HTERT RPE-1 (cell line): ENCODE measurements around the gene ELP1.

Source experiments
- in situ Hi-C: fragments of 300-500 bp; cut with MboI; formaldehyde crosslinking; loops from 4 replicates; pipeline ENCODE4 v1.14.3; 2020; ENCODE audit warnings: low sequenced_read_pairs

The ELP1 gene

DNA sequence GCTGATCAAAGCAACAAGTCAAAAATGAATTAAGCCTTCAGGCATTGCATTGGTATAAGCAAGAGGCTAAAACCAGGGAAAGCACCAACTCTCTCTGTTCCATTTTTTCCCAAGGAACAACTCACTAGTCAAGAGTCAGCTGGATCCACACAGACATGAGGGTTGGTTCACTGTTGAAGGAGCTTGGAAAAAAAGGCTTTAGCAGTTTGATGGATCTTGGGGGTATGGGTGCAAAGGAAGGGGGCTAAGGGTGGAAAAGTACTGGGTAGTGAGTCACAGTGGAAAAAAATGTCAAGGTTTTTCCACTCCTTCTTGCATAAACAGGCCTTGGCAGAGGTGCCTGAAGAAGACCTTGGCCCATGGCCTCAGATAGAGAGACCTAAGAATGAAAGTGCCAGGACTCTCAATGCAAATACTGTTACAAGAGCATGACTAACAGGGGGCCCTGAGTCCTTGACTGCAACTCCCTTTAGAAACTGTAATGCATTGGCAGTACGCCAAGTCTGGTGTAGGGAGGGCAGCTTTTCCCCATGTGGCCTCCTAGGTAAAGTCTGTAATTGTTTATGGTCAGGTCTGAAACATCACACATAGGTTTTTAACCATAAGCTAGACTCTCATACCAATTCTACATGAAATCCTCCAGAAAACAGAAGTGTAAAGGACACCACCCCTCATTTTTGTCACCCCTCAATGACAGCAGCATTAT is 48.1 kb downstream of the ELP1 start:
- in situ Hi-C loops, result no loop called here

DNA sequence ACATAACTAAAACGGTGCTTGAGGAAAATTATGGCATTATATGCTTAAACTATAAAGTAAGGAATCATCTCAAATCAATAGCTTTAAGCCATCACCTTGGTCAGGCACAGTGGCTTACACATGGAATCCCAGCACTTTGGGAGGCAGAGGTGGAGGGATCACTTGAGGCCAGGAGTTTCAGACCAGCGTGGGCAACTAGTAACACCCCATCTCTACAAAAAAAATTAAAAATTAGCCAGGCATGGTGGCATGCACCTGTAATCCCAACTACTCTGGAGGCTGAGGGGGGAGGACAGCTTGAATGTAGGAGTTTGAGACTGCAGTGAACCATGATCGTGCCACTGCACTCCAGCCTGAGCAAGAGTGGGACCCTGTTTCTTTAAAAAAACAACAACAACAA is 49.2 kb downstream of the ELP1 start:
- in situ Hi-C loops, result no loop called here

DNA sequence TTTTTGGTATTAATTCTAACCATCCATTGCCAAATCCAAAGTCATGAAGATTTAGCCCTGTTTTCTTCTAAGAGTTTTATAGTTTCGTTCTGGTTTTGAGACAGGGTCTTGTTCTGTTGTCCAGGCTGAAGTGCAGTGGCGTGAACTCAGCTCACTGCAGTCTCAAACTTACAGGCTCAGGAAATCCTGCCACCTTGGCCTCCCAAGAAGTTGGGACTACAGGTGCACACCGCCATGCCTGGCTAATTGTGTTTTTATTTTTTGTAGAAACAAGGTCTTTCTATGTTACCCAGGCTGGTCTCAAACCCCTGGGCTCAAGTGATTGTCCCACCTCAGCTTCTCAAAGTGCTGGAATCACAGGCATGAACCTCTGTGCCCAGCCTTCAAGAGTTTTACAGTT is 50.8 kb downstream of the ELP1 start:
- in situ Hi-C loops, result no loop called here

DNA sequence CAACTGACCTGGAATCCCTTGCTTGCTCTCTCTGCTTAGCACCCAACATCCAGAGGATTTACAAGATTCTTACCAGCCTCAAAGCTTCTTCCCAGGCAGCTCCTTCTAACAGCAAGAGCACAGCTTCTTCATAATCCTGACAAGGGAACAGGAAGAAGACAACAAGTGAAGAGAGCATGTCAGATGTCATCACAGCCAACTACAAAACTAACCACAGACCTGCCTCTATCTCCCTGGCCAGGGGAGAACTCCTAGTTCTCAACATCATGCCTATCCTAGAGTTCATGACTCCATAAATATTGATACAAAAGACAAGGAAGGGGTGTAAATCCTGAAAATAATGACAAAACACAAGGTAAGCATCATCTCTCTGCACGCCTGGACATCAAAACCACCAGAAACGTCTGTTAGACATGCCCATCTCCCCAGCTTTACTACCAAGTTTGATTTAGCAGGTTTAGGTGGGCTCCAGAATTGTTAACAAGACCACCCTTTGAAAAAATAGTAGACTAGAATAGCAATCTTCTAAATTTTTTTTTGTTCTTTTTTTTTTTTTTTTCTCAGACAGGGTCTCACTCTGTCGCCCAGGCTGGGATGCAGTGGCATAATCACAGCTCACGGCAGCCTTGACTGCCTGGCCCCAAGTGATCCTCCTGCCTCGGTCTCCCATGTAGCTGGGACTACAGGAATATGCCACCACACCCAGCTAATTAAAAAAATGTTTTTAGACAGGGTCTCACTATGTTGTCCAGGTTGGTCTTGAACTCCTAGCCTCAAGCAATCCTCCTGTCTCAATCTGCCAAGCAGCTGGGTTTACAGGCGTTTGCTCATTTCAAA is 51.7 kb downstream of the ELP1 start:
- in situ Hi-C loops, result no loop called here

GRCh38 chr9:108880738-108881316 is 53.1 kb downstream of the ELP1 start:
- in situ Hi-C loops, result no loop called here

- in situ Hi-C loops, result no loop called here
These were observed 56.4 kb downstream of the ELP1 start for GRCh38 chr9:108877524-108877923.

DNA sequence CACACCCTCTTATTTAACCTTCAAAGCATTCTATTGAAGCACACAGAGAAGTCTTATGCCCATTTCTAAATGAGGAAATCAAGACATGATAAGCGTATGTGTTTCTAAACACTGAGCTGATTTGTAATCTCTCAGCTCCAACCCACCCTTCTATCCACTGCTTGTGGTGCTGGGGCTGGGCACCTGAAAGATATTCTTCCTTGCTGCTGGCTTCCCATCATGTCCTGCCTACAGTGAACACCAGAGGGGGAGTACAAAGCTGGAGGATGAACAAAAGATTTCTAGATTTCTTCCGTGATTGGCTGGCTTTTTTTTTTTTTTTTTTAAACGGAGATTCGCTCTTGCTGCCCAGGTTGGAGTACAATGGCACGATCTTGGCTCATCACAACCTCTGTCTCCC is 57.5 kb downstream of the ELP1 start:
- in situ Hi-C loops, result no loop called here

DNA sequence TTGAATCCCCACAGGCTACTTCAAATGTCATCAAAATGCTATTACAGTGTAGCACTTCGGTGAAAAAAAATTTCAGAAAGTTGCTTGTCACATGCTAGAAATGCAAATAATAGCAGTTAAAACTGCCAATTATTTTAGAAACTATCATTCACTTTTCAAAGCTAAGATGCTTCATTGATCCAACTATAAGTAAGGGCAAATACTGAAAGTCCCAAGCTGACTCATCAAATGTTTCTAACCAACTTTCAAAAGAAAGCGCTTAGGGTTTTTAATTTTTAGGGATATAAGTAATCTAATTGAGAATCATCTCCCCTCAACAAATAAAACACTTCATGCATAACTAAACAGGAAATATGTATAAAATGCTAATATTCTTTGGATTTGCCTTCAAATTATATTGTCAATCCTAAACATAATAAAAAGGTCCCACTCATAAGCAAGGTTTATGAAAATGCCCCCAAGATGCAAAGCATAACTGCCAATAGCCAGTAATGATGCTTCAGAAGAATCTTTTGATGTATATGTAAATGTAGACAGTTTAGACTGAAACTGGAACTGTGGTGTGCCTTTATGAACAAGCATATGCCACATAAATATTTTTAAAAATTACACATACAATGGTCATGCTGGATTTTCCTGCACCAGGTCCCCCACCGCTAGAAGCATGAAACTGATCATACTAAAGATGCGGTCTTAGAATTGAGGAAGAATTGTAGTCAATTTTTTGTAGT is 59.7 kb downstream of the ELP1 start:
- in situ Hi-C loops, result no loop called here

- in situ Hi-C loops, result no loop called here
These were observed 64.7 kb downstream of the ELP1 start for GRCh38 chr9:108869092-108869725.

DNA sequence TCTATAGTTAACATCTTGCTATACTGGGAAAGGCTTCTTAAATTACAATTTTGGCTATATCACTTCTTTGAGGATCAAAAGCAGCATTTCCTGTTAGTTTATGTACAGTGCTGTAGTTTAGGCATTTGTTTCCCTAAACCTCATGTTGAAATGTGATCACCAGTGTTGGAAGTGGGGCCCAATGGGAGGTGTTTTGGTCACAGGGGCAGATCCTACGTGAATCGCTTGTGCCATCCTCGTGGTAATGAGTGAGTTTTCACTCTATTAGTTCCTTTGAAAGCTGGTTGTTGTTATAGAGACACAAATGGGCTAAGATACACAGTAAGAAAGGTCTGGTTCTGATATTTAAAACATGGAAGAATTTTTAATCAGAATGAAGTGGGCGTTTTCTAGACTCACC is 66.1 kb downstream of the ELP1 start:
- in situ Hi-C loops, result no loop called here

GRCh38 chr9:108867116-108867515 is 66.8 kb downstream of the ELP1 start:
- in situ Hi-C loops, result no loop called here

GRCh38 chr9:108866001-108866420 is 67.9 kb downstream of the ELP1 start:
- in situ Hi-C loops, result no loop called here

DNA sequence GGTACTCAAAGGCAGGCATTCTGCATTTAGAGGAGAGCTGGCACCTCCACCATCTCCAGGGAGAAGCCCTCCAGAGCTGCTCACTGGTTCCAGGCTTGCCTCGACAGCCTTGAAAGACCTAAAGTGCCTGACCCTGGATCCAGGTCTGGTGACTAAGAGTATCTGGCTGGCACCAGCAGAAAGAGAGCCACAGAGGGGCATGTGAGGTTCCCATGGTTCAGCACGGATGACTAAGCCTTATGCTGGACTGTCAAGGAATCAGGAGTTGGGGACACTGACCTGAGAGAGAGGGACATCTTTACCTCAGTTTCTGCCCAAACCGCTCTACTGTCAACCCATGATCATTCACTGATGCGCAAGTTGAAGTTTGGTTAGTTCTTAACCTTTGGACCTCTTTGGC is 68.9 kb downstream of the ELP1 start:
- in situ Hi-C loops, result no loop called here

GRCh38 chr9:108864446-108864845 is 69.5 kb downstream of the ELP1 start:
- in situ Hi-C loops, result no loop called here

DNA sequence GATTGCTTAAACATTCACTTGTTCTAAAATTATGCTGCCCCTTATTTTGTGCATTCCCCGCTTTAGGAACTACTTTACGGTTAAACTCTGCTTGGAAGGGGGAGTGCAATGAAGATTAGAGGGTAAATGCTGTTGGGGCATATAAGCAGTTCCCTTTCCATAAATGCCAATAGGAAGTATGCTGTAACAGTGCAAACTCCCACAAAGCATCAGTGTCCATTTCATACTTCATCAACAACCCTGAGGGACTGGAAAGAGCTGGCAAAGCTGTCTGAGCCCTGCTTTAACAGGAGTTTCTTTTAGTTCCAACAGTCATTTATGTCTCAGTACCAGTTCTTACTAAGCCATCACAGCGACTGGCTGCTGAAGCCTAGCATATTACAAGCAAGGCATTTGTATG is 70.0 kb downstream of the ELP1 start:
- in situ Hi-C loops, result no loop called here

- in situ Hi-C loops, result no loop called here
These were observed 71.9 kb downstream of the ELP1 start, which contains the start of gene ACTL7A for GRCh38 chr9:108861997-108862396. Gene ACTL7A (plus strand): TSS chr9:108862266. CDS start chr9:108862323, 57 bp downstream.

DNA sequence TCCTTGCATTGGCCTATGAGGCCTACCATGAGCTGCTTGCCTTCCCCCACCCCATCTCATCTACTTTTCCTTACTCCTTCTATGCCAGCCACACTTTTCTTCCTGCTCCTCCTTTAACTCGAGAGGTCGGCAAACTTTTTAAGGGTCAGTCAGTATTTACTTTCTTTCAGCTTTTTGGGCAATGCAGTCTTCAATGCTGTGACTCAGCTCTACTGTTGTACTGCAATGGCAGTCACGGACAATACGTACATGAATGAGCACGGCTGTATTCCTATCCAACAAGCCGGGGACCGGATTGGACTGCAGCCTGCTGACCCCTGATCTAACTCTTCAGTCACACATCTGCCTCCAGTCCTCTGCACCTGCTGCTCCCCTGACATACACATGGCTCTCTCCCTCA is 72.5 kb downstream of the ELP1 start:
- in situ Hi-C loops, result no loop called here

DNA sequence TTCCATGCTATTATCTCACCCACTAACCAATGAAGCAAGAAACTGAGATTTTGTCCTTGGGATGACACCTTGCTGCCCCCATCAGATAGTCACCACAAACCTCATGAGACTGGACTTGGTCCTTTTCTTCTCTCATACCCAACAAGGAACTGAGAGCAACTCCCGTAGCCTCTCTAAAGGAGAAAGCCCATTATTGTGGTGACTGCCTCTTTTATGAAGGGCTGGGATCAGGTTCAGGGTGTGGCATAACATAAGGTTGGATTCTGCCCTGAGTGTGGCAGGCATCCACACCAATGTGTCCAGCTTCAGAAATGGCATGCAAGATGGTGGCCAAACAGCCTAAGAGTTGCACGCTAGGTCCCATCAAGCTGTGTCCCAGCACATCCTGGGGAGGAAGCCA is 73.2 kb downstream of the ELP1 start:
- in situ Hi-C loops, result no loop called here

DNA sequence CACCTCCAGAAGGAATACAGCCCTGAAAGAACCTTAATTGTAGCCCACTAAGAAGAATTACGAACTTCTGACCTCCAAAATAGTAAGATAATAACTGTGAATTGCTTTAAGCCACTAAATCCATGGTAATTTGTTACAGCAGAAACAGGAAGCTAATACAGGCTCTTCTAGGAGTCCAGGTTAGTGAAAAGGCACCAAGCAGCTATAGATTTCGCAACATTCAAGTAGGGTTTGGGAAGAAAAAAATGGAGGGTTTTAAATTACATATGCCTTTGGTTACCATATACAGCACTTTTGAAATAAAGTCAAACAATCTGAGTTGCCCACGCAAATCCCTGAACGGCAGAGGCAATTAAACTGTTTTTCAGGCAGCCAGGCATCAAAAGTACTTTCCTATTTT is 73.6 kb downstream of the ELP1 start:
- in situ Hi-C loops, result no loop called here

DNA sequence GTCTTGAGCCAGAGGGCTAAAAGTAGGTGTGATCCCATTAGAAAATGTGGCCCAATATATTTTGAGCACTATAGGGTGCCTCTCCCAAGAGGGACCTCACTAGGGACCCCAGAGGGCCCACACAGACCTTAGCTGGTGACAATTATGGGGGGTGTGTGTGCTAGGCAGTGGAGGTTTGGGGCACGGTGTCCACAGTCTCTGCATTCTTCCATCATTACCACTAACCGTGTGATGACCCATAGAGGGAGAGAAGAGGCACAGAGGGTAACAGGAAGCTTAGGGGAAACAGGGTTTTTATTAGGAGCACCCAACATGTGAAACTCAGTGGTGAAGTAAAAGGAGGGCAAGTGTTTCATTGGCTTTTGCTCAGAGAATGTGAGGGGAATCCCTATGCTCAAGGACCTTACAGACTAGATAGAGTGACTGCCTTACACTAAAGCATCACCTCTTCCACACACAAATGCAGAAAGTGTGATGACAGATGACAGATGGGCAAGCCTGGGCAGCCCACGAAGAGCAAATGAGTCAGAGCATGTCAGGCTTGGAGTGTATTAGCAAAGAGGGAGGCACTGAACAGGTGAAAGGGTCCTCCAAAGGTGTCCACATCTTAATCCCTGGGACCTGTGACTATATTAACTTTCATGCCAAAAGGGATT is 74.3 kb downstream of the ELP1 start:
- in situ Hi-C loops, result no loop called here
